ENCODE results near the gene ANK2. TPM values are rescaled to one million over a fixed set of nuclear protein-coding genes. Genes with fewer than 3 reads are reported as not detected.

Gene ANK2
- polyA plus RNA-seq, 1 donor (not counting 4 experiments of a cell fraction or from before 2014, with no cell fraction given) = 0.22 TPM

- no peak overlapping the region for H2AFZ ChIP-seq (ENCODE audit: control insufficient read depth, low read length)
- H3K79me2 ChIP-seq (ENCODE audit: control insufficient read depth, insufficient read depth, low read length) = no peaks in the 10 kb centered on the region
- no peak overlapping the region for H3K4me2 ChIP-seq (ENCODE audit: control insufficient read depth, extremely low read depth, insufficient read depth, low read depth, low read length)
- H3K4me3 ChIP-seq (ENCODE audit: control insufficient read depth in 2 of 3, extremely low read depth in 1 of 3, insufficient read depth in 2 of 3, low read depth in 1 of 3, low read length in 3 of 3) = no peak overlapping the region
- DNase-seq (ENCODE audit: low read depth, low spot score) (no peak), FAIRE-seq (no peak)
- H3K9ac ChIP-seq (ENCODE audit: control insufficient read depth, extremely low read depth, insufficient read depth, low read length) = no peak overlapping the region
- no peaks in the 10 kb centered on the region for H3K9me1 ChIP-seq (ENCODE audit: control insufficient read depth, extremely low read depth, insufficient read depth, low read length)
- no peaks in the 10 kb centered on the region for H4K20me1 ChIP-seq (ENCODE audit: control insufficient read depth, extremely low read depth, insufficient read depth, low read length)
- H3K4me1 ChIP-seq (ENCODE audit: control insufficient read depth, extremely low read depth, insufficient read depth, low read length) = no peaks in the 10 kb centered on the region
- H3K27me3 ChIP-seq (ENCODE audit: control insufficient read depth, extremely low read depth, insufficient read depth, low read length) = no peaks in the 10 kb centered on the region
- H3K36me3 ChIP-seq (ENCODE audit: control insufficient read depth in 2 of 2, extremely low read depth in 1 of 2, insufficient read depth in 2 of 2, low read length in 2 of 2) = no peaks in the 10 kb centered on the region
- H3K9me3 ChIP-seq (ENCODE audit: control insufficient read depth, low read depth, low read length) = no peaks in the 10 kb centered on the region
- H3K27ac ChIP-seq (ENCODE audit: control insufficient read depth, insufficient read depth, low read length) = no peak overlapping the region
- TF ChIP-seq EZH2 (IDR thresholded peaks at IDR 0.05; ENCODE audit: low read length) (no peak), CTCF (optimal IDR thresholded peaks at IDR 0.05 in 1 of 3, IDR thresholded peaks at IDR 0.05 in 1 of 3, conservative IDR thresholded peaks at IDR 0.05 in 1 of 3; ENCODE audit: extremely low read depth in 1 of 3, insufficient read depth in 2 of 3, low read length in 3 of 3) (no peak)
- dilution Hi-C loops (cut with MboI; ENCODE audit: extremely low pct_ligation_motif_present, low sequenced_read_pairs) = no loop called here
Measured at GRCh38 chr4:113109106-113109718, 59.8 kb downstream of the ANK2 start.

DNA sequence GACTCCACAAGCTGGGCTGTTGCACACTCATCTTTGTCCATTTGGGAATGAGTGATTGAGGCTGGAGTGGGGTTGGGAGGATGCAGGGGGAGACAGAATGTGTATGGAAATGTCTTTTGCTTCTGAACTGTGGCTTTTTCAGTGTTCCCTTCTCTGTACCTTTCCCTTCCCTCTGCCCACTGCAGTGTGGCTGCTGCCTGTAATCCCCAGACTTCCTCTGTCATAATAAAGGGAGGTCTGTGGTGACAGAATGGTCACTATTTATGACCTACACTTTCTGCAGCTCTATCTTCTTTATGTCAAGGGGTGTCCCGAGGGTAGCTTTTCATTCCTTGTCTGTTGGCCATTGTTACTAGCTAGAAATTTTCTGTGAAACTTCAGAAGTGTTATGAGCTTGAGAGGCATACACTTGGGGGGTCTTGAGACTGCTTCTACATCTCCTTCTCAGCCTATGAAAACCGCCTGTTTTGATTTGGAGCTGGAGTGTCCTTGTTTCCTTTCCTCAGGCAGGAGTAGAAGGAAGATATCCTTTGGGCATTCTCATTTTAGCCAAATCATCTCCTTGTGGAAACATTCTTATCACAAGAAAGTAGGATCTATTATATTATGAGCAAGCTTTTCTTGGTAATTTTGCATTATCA is 63.0 kb downstream of the ANK2 start:
- H3K79me2 ChIP-seq (ENCODE audit: control insufficient read depth, insufficient read depth, low read length) = no peaks in the 10 kb centered on the region
- DNase-seq (ENCODE audit: low read depth, low spot score) = no peak
- no peaks in the 10 kb centered on the region for H3K36me3 ChIP-seq (ENCODE audit: control insufficient read depth in 2 of 2, extremely low read depth in 1 of 2, insufficient read depth in 2 of 2, low read length in 2 of 2)
- no peak overlapping the region for H3K4me2 ChIP-seq (ENCODE audit: control insufficient read depth, extremely low read depth, insufficient read depth, low read depth, low read length)
- no peak for FAIRE-seq
- H3K9me3 ChIP-seq (ENCODE audit: control insufficient read depth, low read depth, low read length) = no peaks in the 10 kb centered on the region
- no peak overlapping the region for H2AFZ ChIP-seq (ENCODE audit: control insufficient read depth, low read length)
- dilution Hi-C loops (cut with MboI; ENCODE audit: extremely low pct_ligation_motif_present, low sequenced_read_pairs) = no loop called here
- no peaks in the 10 kb centered on the region for H3K27me3 ChIP-seq (ENCODE audit: control insufficient read depth, extremely low read depth, insufficient read depth, low read length)
- H3K9ac ChIP-seq (ENCODE audit: control insufficient read depth, extremely low read depth, insufficient read depth, low read length) = no peak overlapping the region
- no peak overlapping the region for H3K4me3 ChIP-seq (ENCODE audit: control insufficient read depth in 2 of 3, extremely low read depth in 1 of 3, insufficient read depth in 2 of 3, low read depth in 1 of 3, low read length in 3 of 3)
- TF ChIP-seq EZH2 (IDR thresholded peaks at IDR 0.05; ENCODE audit: low read length) (no peak), CTCF (optimal IDR thresholded peaks at IDR 0.05 in 1 of 3, IDR thresholded peaks at IDR 0.05 in 1 of 3, conservative IDR thresholded peaks at IDR 0.05 in 1 of 3; ENCODE audit: extremely low read depth in 1 of 3, insufficient read depth in 2 of 3, low read length in 3 of 3) (no peak)
- H3K4me1 ChIP-seq (ENCODE audit: control insufficient read depth, extremely low read depth, insufficient read depth, low read length) = no peaks in the 10 kb centered on the region
- H4K20me1 ChIP-seq (ENCODE audit: control insufficient read depth, extremely low read depth, insufficient read depth, low read length) = no peaks in the 10 kb centered on the region
- no peaks in the 10 kb centered on the region for H3K9me1 ChIP-seq (ENCODE audit: control insufficient read depth, extremely low read depth, insufficient read depth, low read length)
- no peak overlapping the region for H3K27ac ChIP-seq (ENCODE audit: control insufficient read depth, insufficient read depth, low read length)
